EH (cell line): ENCODE measurements around the gene MYL3.

Source experiments
- DNase-seq: peaks from one replicate; pipeline ENCODE4 v3.0.0-alpha.2; 2015; ENCODE audit warnings: low read depth

The MYL3 gene

DNA sequence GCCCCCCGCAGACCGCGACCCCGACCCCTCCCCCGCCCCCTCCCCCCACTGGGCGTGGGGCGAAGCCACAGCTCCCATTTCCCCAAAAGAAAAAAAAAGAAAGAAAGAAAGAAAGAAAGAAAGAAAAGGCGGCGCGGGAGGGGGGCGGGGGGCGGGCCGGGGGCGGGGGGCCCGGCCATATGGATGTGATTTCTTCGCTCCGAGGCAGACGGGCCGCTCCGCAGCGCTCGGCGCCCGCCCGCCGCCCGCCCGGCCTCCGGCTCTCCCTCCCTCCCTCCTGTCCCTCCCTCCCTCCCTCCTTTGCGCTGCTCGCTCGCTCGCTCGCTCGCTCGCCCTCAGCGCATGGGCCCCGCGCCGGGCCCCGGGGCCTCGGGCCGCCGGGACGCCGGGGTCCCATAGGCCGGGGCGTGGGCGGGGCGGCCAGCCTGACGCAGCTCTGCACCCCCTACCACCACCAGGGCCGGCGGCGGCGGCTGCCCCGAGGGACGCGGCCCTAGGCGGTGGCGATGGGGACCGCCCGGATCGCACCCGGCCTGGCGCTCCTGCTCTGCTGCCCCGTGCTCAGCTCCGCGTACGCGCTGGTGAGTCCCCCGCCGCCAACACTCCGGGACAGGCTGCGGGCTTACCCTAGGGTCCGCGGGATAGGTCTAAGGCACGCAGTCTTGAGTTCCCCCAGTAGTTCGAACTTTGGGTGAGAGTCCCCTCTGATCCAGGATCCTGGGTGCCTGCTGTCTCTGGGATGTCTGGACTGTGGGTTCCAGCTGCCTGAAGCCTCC, 20.0 kb upstream of the MYL3 start:
- DNase-seq, result peak; percentile 47

DNA sequence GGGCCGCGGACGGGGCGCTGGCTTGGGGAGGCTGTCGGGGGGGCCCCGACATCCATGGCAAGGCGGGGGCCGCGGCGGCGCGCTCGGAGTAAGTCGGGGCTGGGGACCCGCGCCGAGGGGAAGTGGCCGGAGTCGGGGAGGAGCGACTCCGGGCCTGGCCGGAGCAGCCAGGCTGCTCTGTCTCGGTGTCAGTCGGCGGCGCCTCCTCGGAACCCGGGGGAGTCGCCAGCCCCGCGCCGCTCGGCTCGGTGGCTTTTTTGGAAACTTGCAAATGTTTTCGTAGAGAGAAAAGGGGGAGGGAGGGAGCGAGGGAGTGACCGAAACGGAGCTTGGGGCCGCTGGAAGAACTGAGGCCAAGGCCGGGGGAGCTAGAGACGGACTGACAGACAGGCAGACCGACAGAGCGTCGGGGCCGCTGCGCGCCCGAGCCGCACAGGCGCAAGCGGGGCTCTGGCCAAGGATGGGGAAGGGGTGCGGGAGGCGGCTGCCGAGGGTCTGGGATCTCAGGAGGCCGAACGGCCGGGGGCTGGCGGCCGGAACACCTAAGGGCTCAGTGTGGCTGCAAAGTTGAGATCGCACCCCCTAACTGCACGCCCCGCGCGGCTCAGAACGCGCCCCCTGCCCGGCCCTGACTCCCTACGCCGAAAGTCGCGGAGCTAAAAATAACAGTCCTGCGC, 19.3 kb upstream of the MYL3 start:
- peak; percentile 48 for DNase-seq

GRCh38 chr3:46881596-46882376, 18.5 kb upstream of the MYL3 start:
- peak; percentile 41 for DNase-seq

DNA sequence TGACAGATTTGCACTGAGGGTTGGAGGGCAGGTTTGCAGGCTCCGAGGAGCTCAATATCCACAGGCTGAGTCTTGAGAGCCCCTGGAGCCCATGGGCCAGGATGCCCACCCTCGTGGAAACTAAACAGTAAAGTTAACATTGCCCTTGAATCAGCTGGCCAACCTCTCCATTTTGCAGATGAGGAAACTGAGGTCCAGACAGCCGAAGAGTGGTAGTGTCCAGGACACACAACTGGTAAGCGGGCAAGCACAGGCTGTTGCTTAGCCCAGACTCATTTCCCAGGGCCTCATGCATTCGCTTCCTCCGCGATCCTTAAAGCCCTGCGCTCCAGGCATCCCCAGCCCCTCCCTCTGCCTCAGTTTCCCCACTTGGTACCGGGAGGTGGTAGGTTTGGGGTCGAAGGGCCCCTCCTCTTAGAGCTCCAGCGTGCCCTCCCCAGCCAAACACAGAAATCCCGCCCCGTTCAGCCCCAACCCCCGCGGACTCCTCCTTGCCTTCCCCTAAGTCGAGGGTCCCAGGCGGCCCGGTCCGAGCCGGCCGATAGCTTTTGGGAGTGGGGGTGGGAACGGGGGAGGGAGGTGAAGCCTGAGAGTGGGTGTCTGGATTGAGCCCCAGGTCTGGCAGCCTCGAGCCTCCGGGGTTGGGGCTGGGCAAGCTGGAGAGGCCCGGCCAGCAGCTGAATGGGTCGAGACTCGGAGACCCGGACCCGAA, 17.8 kb upstream of the MYL3 start:
- no peak for DNase-seq

DNA sequence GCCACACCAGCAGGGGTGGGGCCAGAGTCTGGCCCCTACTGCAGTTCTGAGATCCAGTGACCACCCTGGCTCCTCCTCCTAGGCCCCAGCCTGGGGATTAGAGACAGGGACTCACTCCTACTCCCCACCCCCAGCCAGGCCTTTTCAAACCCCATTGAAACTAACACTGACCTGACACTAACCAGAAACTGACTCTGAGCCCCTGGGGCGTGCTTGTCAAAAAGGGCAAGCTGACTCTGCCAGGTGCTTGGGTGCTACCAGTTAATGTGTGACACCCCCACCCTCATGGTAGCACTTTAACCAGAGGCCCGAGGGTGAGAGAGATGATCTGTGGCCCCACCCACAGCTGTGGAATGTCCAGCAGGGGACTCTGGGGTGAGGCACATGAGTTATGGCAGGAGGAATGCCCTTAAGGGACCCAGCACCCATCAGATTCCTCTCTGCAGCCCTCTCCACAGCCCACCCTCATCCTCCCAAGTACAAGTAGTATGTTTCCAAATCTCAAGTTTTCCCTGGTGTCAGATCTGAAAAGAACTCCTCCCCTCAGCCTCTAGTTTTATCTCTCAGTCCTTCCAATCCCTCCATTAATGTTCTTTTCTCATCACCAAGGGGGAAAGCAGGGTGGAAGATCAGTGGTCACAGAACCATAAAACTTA, 15.7 kb upstream of the MYL3 start:
- peak; percentile 73 for DNase-seq

DNA sequence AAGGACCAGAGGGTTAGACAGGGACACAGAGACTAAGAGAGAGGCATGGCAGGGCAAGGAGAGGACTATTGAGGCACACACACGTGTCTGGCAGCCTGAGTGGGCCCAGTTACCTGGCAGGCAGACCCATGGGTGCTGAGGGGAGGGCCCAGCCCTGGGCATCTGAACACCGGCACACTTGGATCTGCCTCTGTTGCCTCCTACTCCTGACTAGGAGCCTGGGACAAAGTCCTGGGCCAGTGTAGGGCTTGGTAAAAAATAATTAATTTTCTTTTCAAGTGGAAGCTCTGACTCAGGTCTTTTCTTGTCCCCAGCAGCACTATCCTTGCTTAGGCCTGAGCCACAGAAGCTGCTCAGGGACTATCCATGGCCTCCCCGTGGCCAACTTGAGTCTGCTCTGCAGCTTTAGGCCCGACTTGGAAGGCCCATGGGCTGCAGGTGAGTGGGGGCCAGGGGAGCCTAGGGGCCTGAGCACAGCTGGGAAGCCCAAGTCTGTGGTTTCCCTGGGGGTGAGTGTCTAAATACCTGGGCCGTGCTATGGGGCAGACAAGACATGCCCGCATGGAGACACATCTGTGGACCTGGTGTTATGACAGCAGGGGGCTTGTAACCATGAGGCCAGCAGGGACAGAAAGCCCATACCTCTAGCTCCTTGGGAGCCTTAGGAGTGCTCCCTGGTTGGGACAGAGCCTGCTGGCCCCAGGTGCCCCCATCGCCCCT, 14.3 kb upstream of the MYL3 start, which contains the start of gene PTH1R:
PTH1R (plus strand) TSS at position 316 of the 720 bp plus-strand sequence. CDS start 5,839 bp downstream, outside the sequence.
- DNase-seq, result no peak

GRCh38 chr3:46876313-46877300, 13.4 kb upstream of the MYL3 start:
- DNase-seq, result no peak

GRCh38 chr3:46875560-46875959, 12.3 kb upstream of the MYL3 start:
- DNase-seq, result no peak

GRCh38 chr3:46874430-46874829, 11.2 kb upstream of the MYL3 start:
- DNase-seq, result no peak

- no peak for DNase-seq
Observed at GRCh38 chr3:46873521-46873920, 10.3 kb upstream of the MYL3 start.

DNA sequence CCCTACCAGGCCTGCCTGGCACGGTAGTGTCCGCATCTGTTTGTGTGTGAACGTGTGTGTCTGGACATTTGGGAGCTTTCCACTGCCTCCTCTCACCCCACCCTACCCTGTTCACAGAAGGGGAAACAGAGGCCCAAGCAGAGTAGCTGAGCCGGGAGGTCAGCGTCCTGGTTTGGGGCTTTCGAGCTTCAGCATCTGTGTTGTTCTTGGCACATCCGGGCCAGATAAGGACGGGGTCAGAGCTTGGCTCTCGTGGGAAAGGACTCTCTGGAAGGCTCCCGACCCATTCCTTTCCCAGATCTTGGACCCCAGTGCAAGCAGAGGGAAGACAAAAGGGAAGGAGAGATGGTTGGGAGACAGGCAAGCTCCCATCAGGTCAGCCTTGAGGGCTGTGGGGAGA, 8.0 kb upstream of the MYL3 start:
- DNase-seq, result peak; percentile 47

DNA sequence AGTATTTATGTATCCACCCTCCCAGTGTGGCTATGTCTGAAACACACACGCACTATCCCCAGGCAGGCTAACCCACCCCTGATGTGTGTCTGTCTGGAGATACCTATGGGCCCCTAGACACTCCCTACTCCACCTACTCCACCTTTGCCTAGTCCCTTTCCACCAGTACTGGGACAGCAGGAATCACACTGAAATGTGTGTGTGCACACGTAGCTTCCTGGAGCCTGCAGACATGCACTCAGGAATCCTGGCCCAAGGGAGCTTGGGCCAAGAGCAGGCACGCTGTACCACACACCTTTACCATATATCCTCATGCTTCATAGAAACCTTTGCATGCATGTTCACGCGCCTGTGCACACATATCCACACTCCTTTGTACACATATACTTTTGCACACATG, 7.4 kb upstream of the MYL3 start:
- no peak for DNase-seq

- no peak for DNase-seq
Observed at GRCh38 chr3:46869440-46869839, 6.2 kb upstream of the MYL3 start.

DNA sequence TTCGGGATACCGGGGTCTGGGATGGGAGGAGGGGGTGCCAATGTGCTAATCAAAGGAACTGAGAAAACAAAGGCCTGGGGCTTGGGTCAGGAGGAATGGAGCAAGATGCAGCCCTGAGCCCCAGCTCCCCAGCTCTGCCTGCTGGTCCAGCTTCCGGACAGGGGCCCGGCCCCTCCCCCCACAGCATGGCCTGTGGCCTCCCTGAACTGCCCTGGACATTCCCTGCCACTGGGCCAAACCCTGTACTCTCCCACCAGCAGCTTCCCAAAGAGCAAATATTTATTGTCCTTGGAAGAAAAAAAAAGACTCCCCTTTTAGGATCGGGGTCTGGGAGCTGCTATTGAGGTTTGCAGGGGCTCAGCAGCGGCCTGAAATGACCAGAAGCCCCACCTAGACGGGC, 5.7 kb upstream of the MYL3 start:
- no peak for DNase-seq

GRCh38 chr3:46868287-46868686, 5.0 kb upstream of the MYL3 start:
- DNase-seq, result no peak

- DNase-seq, result no peak
Observed at GRCh38 chr3:46867550-46867898, 4.3 kb upstream of the MYL3 start.

GRCh38 chr3:46866720-46867549, 3.7 kb upstream of the MYL3 start:
- peak; percentile 64 for DNase-seq

DNA sequence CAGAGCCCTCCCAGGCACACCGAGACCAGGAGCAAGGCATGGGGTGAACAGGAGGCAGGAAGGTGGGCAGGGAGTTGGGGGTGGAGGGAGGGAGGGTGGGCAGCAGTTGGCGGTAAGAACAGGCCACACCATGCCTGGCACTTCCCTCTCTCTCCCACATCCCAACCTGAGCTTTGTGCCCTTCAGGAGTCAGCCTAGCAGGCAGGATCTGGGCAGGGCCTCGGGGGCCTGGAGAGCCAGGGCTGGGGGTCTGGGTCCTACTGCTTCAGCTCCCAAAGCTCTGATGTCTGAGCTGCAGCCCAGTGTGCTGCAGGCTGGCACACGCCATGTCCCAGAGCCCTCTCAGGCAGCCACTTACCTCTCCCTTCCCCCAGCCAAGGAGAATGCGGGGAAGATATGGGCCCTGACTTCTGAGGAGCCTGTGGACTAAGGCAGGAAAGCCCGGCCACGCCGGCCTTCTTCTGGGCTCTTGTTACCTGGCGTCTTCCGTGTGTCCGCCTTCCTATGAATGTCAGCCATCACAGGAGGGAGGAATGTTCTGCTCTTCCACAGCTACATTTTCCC, 2.9 kb upstream of the MYL3 start:
- DNase-seq, result no peak

GRCh38 chr3:46865546-46865945, 2.3 kb upstream of the MYL3 start:
- DNase-seq, result no peak
